ENCODE results near the gene GRN.

Gene GRN

DNA sequence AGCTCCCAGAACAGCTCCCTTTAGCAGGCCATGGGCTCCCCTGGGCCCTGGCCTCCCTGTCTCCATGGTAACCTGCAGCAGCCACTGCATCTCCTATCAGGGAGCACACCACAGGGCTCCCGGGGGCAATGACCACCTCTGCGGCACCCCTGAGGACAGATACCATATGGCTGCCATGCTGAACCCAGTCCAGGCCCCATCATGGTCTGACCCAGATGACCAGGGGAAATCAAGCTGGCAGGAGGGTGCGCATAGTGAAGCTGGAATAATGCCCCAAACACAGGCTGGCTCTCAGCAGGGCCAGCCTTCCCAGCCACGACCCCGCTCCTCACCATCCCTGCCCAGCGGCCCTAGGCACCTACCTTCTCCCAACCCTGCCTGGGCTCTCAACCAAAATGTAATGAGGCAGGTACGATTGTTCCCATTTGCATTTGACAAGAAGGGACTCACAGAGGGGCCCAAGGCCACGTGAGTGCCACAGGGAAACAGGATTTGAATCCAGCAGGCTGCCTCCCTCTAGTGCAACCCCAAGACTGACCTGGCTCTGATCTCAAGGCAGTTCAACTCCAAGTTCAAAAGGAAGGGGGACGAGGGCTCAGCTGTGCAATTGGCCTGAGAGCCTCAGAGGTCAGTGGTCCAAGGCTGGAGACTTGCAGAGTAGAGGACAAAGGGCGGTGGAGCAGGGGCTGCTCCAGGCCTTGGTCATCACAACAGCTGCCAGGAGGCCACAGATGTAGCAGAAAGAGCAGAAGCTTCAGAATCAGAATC, 34.3 kb upstream of the GRN start:
- Histone ChIP-seq H3K23ac (ENCODE audit: low read length in 2 of 2) (no peak overlapping the region), H2AK5ac (ENCODE audit: low read length, severe bottlenecking) (no peak overlapping the region), H3K79me1 (replicated peaks; ENCODE audit: low read length, poor library complexity, severe bottlenecking) (no peaks in the 10 kb centered on the region), H3K27me3 (ENCODE audit: control insufficient read depth in 1 of 2, insufficient read depth in 1 of 2, low read length in 2 of 2) (peaks cover 70 to 79% of the 10 kb centered on the region in 2 experiments), H2BK12ac (ENCODE audit: low read length in 2 of 2) (no peak overlapping the region), H3K18ac (ENCODE audit: low read depth in 1 of 2, low read length in 2 of 2) (no peak overlapping the region), H2BK5ac (ENCODE audit: low read depth, low read length, poor library complexity, severe bottlenecking) (no peak overlapping the region), H3K27ac (ENCODE audit: low read length, poor library complexity, severe bottlenecking) (no peak overlapping the region), H3K4me2 (ENCODE audit: low read length, poor library complexity, severe bottlenecking) (no peak overlapping the region), H3K4me1 (ENCODE audit: control insufficient read depth, insufficient read depth, low read depth, low read length) (peaks cover 33% of the 10 kb centered on the region), H3K14ac (ENCODE audit: low read length in 2 of 2) (no peak overlapping the region), H2BK120ac (ENCODE audit: low read depth, low read length) (no peak overlapping the region), H3K4me3 (ENCODE audit: insufficient read depth in 1 of 2, low read depth in 1 of 2, low read length in 2 of 2) (no peak overlapping the region), H2AFZ (ENCODE audit: low read depth, low read length) (no peak overlapping the region), H3K4ac (ENCODE audit: low read depth in 1 of 2, low read length in 2 of 2) (no peak overlapping the region), H3K9me3 (ENCODE audit: control insufficient read depth, low read length) (no peaks in the 10 kb centered on the region), H3K36me3 (ENCODE audit: control insufficient read depth in 1 of 2, insufficient read depth in 2 of 2, low read depth in 1 of 2, low read length in 2 of 2) (peaks cover 0 to 6% of the 10 kb centered on the region in 2 experiments), H2BK15ac (ENCODE audit: low read depth, poor library complexity, severe bottlenecking) (no peak overlapping the region), H4K91ac (ENCODE audit: low read length) (no peak overlapping the region), H3K9ac (ENCODE audit: low read length) (no peak overlapping the region), H4K8ac (ENCODE audit: low read length) (no peak overlapping the region)
- DNase-seq: no peak
- WGBS: 69% methylated on average over 10 of the region's 10 CpGs

- H3K4me2 ChIP-seq (ENCODE audit: low read length, poor library complexity, severe bottlenecking): no peak overlapping the region
- no peak overlapping the region for H2BK5ac ChIP-seq (ENCODE audit: low read depth, low read length, poor library complexity, severe bottlenecking)
- H3K9me3 ChIP-seq (ENCODE audit: control insufficient read depth, low read length): no peaks in the 10 kb centered on the region
- no peak overlapping the region for H3K27ac ChIP-seq (ENCODE audit: low read length, poor library complexity, severe bottlenecking)
- H3K4me1 ChIP-seq (ENCODE audit: control insufficient read depth, insufficient read depth, low read depth, low read length): peaks cover 41% of the 10 kb centered on the region
- no peaks in the 10 kb centered on the region for H3K79me1 ChIP-seq (replicated peaks; ENCODE audit: low read length, poor library complexity, severe bottlenecking)
- DNase-seq: no peak
- H2AK5ac ChIP-seq (ENCODE audit: low read length, severe bottlenecking): no peak overlapping the region
- no peak overlapping the region for H3K4me3 ChIP-seq (ENCODE audit: insufficient read depth in 1 of 2, low read depth in 1 of 2, low read length in 2 of 2)
- H2AFZ ChIP-seq (ENCODE audit: low read depth, low read length): no peak overlapping the region
- H3K4ac ChIP-seq (ENCODE audit: low read depth in 1 of 2, low read length in 2 of 2): no peak overlapping the region
- H3K36me3 ChIP-seq (ENCODE audit: control insufficient read depth in 1 of 2, insufficient read depth in 2 of 2, low read depth in 1 of 2, low read length in 2 of 2): peaks cover 0 to 6% of the 10 kb centered on the region in 2 experiments
- no peak overlapping the region for H4K91ac ChIP-seq (ENCODE audit: low read length)
- no peak overlapping the region for H3K18ac ChIP-seq (ENCODE audit: low read depth in 1 of 2, low read length in 2 of 2)
- no peak overlapping the region for H4K8ac ChIP-seq (ENCODE audit: low read length)
- no peak overlapping the region for H3K9ac ChIP-seq (ENCODE audit: low read length)
- no peak overlapping the region for H3K14ac ChIP-seq (ENCODE audit: low read length in 2 of 2)
- no peak overlapping the region for H2BK120ac ChIP-seq (ENCODE audit: low read depth, low read length)
- WGBS: 80% methylated on average over 1 of the region's 5 CpGs
- no peak overlapping the region for H3K23ac ChIP-seq (ENCODE audit: low read length in 2 of 2)
- peaks cover 78 to 85% of the 10 kb centered on the region in 2 experiments for H3K27me3 ChIP-seq (ENCODE audit: control insufficient read depth in 1 of 2, insufficient read depth in 1 of 2, low read length in 2 of 2)
- H2BK15ac ChIP-seq (ENCODE audit: low read depth, poor library complexity, severe bottlenecking): no peak overlapping the region
- H2BK12ac ChIP-seq (ENCODE audit: low read length in 2 of 2): no peak overlapping the region
Measured at GRCh38 chr17:44311562-44312181, 33.4 kb upstream of the GRN start.

- WGBS: 78% methylated on average over 13 of the region's 17 CpGs
- Histone ChIP-seq H3K4me1 (ENCODE audit: control insufficient read depth, insufficient read depth, low read depth, low read length) (peaks cover 39% of the 10 kb centered on the region), H2BK120ac (ENCODE audit: low read depth, low read length) (no peak overlapping the region), H3K18ac (ENCODE audit: low read depth in 1 of 2, low read length in 2 of 2) (no peak overlapping the region), H3K4me3 (ENCODE audit: insufficient read depth in 1 of 2, low read depth in 1 of 2, low read length in 2 of 2) (peak overlapping the region in 1 of 2 experiments; percentile 27), H3K9ac (ENCODE audit: low read length) (no peak overlapping the region), H3K9me3 (ENCODE audit: control insufficient read depth, low read length) (no peaks in the 10 kb centered on the region), H2BK15ac (ENCODE audit: low read depth, poor library complexity, severe bottlenecking) (no peak overlapping the region), H3K14ac (ENCODE audit: low read length in 2 of 2) (no peak overlapping the region), H3K27ac (ENCODE audit: low read length, poor library complexity, severe bottlenecking) (no peak overlapping the region), H3K4ac (ENCODE audit: low read depth in 1 of 2, low read length in 2 of 2) (no peak overlapping the region), H3K79me1 (replicated peaks; ENCODE audit: low read length, poor library complexity, severe bottlenecking) (no peaks in the 10 kb centered on the region), H4K91ac (ENCODE audit: low read length) (no peak overlapping the region), H2BK5ac (ENCODE audit: low read depth, low read length, poor library complexity, severe bottlenecking) (no peak overlapping the region), H3K4me2 (ENCODE audit: low read length, poor library complexity, severe bottlenecking) (no peak overlapping the region), H3K36me3 (ENCODE audit: control insufficient read depth in 1 of 2, insufficient read depth in 2 of 2, low read depth in 1 of 2, low read length in 2 of 2) (peaks cover 0 to 6% of the 10 kb centered on the region in 2 experiments), H4K8ac (ENCODE audit: low read length) (no peak overlapping the region), H3K27me3 (ENCODE audit: control insufficient read depth in 1 of 2, insufficient read depth in 1 of 2, low read length in 2 of 2) (peaks cover 78 to 85% of the 10 kb centered on the region in 2 experiments), H2AK5ac (ENCODE audit: low read length, severe bottlenecking) (no peak overlapping the region), H2BK12ac (ENCODE audit: low read length in 2 of 2) (no peak overlapping the region), H3K23ac (ENCODE audit: low read length in 2 of 2) (no peak overlapping the region), H2AFZ (ENCODE audit: low read depth, low read length) (no peak overlapping the region)
- no peak for DNase-seq
Measured at GRCh38 chr17:44312396-44313104, 32.6 kb upstream of the GRN start.

GRCh38 chr17:44314031-44314430, 31.1 kb upstream of the GRN start:
- Histone ChIP-seq H3K36me3 (ENCODE audit: control insufficient read depth in 1 of 2, insufficient read depth in 2 of 2, low read depth in 1 of 2, low read length in 2 of 2) (peaks cover 0 to 18% of the 10 kb centered on the region in 2 experiments), H3K9me3 (ENCODE audit: control insufficient read depth, low read length) (no peaks in the 10 kb centered on the region), H2AK5ac (ENCODE audit: low read length, severe bottlenecking) (no peak overlapping the region), H2BK15ac (ENCODE audit: low read depth, poor library complexity, severe bottlenecking) (no peak overlapping the region), H2BK5ac (ENCODE audit: low read depth, low read length, poor library complexity, severe bottlenecking) (no peak overlapping the region), H2BK120ac (ENCODE audit: low read depth, low read length) (no peak overlapping the region), H3K14ac (ENCODE audit: low read length in 2 of 2) (no peak overlapping the region), H2BK12ac (ENCODE audit: low read length in 2 of 2) (no peak overlapping the region), H3K4ac (ENCODE audit: low read depth in 1 of 2, low read length in 2 of 2) (no peak overlapping the region), H3K79me1 (replicated peaks; ENCODE audit: low read length, poor library complexity, severe bottlenecking) (no peaks in the 10 kb centered on the region), H3K27ac (ENCODE audit: low read length, poor library complexity, severe bottlenecking) (no peak overlapping the region), H2AFZ (ENCODE audit: low read depth, low read length) (no peak overlapping the region), H3K4me3 (ENCODE audit: insufficient read depth in 1 of 2, low read depth in 1 of 2, low read length in 2 of 2) (no peak overlapping the region), H4K8ac (ENCODE audit: low read length) (no peak overlapping the region), H3K9ac (ENCODE audit: low read length) (no peak overlapping the region), H3K23ac (ENCODE audit: low read length in 2 of 2) (no peak overlapping the region), H3K27me3 (ENCODE audit: control insufficient read depth in 1 of 2, insufficient read depth in 1 of 2, low read length in 2 of 2) (peaks cover 78 to 89% of the 10 kb centered on the region in 2 experiments), H3K4me1 (ENCODE audit: control insufficient read depth, insufficient read depth, low read depth, low read length) (peaks cover 27% of the 10 kb centered on the region), H3K18ac (ENCODE audit: low read depth in 1 of 2, low read length in 2 of 2) (no peak overlapping the region), H4K91ac (ENCODE audit: low read length) (no peak overlapping the region), H3K4me2 (ENCODE audit: low read length, poor library complexity, severe bottlenecking) (no peak overlapping the region)
- WGBS: 88% methylated on average over 3 of the region's 7 CpGs
- no peak for DNase-seq
